Measurements from ENCODE around the gene NEK9.
"Not testable (repeated sequence)": the region's sequence is repeated elsewhere in the genome, so short reads cannot be mapped to it uniquely, and the experiment has no call there.

The NEK9 gene

DNA sequence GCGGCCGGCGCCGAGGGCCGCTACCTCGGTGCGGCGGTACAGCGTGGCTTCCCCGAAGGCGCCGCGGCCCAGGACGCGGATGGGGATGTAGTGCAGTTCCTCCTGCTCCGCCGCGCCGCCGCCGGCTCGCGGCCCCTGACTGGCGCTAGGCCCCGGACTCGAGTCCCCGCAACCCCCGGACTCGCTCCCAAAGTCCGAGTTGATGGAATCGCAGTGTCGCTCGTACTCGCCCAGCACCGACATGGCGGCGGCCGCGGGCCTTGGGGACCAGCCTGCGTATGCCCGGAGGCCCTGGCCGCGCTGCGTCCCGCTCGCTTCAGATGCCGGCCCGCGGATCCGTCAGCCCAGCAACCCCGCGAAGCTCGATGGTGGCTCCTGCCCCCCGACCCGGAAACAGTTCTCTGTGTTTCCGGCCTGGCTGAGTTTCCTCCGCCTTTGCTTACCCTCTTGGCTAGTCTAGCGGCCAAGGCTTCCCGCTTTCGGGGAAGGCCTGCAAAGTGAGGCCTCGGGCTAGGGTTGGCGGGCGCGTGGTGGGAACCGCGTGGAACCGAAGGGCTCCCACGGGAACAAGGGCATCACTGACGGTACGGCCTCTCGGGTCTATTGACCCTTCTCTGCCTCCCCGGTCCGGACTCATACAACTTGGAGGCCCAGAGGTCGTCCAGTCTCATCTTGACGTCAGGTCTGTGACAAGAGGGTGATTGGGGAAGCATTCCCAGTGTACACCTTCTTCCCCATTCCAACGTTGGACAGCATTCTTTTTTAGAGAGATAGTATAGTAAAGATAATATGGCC is at the start of gene NEK9:
Gene NEK9 (minus strand): TSS at position 370 of the 795 bp plus-strand sequence. CDS start 127 bp downstream, at position 243.
- peak; percentile 92 for DNase-seq

DNA sequence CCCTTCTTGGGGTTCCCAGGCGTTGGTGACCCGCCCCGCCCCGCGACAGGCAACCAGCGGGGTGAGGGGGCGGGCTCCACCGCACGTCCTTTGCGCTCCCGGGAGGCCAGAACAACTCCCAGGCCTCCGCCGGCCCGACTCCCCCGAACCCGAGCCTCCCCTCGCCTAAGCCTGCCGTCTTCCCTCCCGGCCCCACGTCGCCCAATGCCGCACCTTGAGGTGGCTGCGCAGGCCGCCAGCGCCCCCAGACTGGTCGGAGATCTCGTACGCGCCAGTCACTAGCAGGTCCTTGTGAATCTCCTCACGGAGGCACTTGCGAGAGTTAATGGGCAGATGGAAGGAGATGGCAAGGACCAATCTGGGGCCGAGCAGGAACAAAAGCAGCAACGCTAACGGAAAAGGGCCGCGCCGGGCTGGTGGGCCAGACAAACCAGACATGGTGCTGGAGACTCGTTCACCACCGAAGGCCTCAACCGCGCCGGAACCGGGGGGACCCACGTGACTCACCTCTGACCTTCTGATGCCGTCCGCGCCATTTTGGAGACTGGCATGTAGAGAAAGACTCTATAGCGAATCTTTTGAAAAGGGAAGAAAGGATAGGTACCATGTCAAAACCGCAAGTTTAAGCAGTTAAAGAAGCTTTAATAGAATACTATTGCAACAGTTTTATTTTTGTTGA is 49.4 kb upstream of the NEK9 start, which contains the start of gene TMED10:
Gene TMED10 (minus strand): TSS at position 471 of the 679 bp plus-strand sequence. CDS start 33 bp downstream, at position 438.
- DNase-seq, result peak; percentile 91

DNA sequence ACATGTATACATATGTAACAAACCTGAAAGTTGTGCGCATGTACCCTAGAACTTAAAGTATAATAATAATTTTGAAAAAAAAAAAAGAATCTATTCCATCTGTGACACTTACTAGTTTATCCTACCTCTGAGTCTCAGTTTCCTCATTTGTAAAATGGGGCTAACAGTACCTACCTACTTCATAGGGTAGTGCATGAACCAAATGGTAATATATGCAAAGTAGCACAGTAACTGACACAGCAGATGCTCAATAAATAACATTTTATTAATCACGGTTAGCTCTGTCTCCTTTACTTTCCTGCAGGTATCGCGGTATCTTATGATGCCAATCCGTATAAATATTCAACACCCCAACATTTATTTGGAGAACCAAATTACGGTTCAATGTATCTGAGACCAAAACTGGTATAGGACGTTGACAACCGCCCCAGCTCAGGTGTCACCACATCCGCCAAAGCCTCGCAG is 48.9 kb upstream of the NEK9 start:
- DNase-seq, result no peak

DNA sequence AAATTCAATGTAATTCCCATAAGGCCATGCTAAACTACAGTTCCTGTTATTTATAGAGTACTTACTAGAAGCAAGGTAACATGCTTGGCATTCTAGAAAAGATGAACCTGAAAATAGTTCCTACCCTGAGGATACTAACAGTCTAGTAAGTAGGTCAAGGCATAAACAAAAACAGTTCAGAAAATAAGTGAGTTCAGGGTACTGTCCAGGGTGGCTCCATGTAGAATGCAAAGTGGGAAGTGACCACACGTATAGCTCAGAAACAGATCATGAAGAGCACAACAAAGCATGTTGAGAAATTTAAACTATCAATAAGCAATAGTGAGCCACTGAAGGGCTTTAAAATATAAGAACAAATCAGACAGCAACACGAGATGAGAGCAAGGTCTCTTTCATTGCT is 47.2 kb upstream of the NEK9 start:
- no peak for DNase-seq

DNA sequence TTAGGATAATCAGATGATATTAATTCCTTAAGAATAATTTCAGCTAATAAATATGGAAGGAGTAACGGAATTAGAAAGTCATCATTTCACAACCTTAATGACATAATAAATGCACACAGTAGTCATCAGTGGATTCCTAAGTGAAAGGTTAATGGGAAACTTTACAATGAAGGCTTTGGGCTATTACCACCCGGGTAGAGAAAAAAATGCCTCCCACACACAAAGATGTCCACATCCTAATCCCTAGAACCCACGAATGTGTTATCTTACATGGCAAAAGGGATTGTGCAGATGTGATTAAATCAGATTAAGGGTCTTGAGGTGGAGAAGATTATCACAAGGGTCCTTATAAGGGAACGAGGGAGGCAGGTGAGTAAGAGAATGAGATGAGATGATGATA is 43.9 kb upstream of the NEK9 start:
- DNase-seq, result no peak

DNA sequence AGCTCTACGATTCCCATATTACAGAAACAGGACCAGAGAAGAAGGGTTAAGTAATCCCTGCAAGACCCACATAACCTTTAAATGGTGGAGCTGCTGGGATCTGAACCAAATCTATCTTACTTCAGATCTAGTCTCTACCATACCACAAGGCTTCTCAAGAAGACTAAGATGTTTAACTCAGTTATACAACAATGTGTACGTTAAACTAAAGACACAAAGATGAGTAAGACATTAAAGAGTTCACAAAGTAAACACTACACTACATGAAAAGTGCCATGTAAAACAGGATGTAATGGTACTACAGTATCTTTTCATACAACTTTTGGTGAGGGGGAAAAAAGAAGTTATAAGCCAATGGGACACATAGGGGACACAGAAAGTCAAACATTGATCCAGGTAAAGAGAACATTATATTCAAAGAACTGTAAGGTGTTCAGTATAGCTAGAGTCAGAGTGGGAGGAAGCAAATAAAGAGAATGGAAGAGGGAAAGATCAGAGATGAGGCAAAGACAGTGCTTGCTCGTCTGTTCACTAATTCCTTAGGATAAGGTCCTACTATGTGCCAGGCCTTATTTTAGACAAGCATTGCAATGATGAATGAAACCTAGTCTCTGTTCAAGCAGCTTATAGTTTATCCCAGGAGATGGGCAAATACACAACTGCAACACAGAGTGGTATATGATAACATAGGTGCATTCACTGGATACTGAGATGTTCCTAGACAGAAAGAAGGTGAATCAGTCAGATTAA is 41.9 kb upstream of the NEK9 start:
- no peak for DNase-seq

DNA sequence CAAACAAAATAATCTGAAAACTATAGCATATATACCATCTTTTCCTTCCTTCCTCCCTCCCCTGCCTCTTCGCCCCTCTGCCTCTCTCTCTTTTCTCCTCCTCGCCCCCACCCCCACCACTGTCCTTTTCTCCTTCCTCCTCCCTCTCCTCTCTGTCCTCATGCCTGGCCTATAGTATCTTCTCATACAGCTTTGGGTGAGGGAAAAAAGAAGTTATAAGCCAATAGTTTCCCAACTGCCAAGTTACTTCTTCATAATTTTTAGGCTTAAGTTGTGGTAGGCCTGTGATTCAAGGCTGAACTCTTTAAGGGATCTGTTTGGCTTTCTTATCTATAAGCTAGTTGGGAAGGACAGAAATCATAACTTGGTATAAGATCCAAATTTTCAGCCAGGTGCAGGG is 40.5 kb upstream of the NEK9 start:
- DNase-seq, result no peak

DNA sequence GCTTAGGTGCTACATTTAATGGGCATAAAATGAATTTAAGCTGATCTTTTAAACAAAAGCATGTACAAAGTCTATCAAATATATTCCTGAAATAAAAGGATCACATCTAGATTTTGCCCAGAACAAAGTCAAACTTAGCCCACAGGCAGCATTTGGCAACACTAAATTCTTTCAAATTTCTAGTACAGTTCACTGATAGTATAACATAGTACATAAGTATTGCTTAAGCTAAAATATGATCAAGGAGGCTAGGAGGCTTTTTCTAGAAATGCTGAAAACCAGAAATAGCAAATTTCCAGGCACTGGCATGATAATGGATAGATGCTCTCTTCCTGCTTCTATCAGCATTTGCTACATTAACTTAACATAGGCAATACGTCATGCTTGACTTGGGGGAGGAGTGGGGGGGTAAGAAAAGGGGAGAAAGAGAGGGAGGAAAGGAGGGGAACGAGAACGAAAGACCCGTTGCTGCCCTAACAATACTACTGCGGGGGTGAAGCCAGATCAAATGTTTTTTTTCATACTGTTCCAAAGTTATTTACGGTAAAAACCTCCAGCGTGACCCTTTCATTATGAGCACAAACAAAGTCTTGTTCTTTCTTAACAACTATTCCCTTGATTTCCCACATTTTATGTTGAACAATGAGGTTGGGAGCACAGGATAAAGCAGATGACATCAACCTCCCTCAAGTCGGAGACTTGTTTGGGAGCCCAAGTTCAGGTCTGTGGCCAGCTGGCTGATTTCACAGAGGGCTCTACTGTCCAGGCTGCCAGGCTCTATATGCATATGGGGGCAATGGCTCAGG is 38.9 kb upstream of the NEK9 start:
- DNase-seq, result no peak

DNA sequence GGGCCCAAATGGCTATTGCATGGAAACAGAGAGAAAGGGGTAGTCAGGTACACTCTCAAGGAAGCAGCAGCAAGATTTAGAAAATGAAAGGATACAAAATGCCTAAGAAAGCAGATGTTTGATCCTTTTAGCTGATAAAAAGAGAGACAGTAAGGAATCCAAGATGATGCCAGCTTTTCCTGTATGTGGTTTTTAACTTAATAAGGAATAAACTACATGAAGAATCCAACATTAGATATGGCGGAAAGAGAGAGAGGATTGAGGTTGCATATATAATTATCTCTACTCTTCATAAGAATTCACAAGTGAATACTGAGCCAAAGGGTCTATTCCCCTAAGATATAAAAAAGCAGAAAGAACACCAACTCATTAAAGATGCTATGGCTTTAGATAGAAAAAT is 38.0 kb upstream of the NEK9 start:
- no peak for DNase-seq

DNA sequence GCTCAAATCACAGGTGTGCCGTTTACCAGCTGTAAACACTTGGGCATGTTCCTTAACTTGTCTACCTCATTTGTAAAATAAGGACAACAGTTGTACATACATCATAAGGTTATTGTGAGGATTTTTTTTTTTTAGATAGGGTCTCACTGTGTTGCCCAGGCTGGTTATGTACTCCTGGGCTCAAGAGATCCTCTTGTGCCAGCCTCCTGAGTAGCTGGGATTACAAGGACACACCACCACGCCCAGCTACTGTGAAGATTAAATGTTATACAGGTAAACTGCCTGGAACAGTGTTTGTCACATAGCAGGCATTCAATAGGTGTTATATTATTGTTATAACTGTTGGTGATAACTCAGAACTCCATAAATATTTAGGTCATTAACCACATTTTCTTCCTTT is 36.8 kb upstream of the NEK9 start:
- DNase-seq, result no peak

DNA sequence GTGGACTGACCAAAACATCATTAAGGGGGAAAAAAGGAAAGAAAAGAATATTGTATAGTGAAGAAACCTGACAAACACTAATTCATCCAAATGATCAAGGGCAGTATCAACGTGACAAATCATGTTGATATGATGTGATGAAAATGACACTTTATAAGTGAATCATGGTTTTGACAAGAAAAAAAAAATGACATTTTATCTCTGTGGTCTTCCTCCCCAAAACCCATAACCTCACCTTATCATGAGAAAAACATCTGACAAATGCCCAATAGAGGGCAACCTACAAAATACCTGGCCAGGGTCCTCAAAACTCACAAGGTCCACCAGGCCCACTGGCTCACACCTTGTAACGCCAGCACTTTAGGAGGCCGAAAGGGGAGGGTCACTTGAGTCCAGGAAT is 35.8 kb upstream of the NEK9 start:
- DNase-seq, result no peak

DNA sequence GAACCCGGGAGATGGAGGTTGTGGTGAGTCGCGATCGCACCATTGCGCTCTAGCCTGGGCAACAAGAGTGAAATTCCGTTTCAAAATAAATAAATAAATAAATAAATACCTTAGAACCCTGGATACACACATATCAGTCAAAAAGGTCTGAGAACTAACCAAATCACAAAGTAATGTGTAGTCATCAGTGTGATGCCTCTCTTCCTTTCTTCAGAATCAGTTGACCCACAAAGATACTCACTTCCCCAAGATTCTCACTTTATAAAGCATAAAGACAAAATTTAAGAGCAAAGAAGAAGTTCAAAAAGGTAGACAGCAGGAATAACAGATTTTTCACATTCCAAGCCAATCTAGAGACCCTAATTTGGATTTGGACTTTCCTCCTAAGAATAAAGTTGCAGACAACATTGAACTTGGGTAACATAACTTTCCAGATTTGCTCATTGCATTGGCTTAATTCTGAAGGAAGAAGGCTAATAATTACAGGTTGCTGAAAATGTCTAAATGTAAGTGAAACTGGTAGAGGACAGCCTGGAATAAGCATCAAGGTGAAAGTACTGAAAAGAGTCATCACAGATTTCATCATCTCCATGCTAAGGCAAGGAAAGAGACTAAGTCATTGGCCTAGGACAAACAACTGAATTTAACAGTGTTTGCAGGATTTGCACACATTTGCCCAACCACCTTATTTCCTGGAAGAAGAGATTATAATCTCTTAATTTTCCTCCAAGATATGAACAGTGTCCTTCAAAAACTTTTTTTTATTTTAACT is 32.2 kb upstream of the NEK9 start:
- no peak for DNase-seq

DNA sequence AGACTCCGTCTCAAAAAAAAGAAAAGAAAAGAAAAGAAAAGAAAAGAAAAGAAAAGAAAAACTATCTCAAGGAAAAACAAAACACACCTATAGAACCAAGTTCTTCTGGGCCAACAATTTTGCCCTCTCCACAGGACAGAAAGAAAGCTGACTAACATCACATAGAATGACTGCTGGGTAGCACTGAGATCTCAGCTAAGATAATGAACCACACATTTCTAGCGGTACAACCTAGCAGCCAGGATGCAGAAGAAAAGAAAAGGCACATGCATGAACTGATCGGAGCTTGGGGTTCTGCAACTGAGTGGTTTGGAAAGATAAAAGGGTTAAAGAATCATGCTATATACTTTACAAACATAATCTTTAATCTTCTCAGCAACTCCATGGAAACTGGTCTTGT is 30.1 kb upstream of the NEK9 start:
- DNase-seq, result no peak

DNA sequence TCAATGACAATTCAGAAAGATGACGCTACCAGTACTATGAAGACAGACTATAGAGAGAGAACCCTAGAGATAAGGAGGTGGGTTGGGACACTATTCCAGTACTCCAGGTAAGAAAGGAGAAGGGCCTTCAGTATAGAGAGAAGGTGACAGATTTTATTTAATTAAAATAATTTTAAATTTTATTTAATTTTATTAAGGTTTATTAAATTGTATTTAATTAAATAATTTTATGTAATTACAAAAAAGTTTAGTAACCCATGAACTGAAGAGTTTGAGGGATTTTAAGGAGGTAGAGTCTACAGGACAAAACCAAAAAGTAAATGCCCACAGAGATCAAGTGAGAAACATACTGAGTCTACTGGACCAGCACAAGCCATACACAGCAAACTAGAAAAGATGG is 29.3 kb upstream of the NEK9 start:
- DNase-seq, result no peak

DNA sequence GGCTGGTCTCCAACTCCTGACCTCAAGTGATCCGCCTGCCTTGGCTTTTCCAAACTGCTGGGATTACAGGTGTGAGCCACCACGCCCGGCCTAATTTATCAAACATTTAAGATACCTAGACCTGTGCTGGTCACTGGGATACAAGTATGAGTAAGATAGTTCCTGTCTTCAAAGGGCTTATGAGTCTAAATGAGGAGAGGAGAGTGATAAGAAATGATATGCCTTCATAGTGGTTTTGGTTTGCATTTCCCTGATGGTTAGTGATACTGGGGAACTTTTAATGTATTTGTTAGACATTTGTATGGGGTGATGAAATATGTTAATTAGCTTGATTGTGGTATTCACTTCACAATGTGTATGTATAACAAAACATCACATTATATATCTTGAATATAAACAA is 28.3 kb upstream of the NEK9 start:
- DNase-seq, result no peak

DNA sequence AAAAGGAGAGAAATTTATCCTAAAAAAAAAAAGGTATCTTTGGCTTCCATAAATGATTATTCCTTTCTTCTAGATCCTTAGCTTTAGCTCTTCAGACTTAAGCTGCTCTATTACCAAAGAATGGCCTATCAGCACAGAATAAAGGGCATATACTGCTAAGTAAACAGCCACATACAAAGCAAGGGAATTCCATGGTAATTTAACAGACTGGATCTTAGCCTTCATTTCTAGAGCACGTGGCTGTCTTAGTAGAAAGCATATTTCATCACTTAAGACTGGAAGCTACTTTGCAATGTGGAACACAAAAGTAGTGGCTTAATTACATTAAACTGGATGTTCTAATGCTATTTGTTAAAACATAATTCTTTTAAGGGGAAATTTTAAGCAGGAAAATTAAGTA is 26.4 kb upstream of the NEK9 start:
- no peak for DNase-seq

DNA sequence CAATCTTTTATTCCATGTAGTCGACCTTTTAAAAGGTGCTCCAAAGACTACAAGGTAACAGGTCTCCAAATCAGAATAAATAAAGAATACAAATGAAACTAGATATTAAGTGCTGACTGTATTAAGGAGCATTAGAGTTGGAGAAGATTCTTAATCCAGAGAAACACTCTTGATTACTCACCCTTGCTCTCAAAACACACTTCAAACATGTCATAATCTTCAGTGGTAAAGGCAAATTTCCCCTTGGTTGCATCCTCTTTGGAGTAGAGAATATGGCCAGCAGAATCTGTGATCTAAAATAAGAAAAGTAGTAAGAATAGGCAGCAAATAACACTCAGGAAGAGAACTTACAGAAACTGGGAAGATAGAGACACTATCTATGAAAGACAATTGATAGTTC is 25.0 kb upstream of the NEK9 start:
- DNase-seq, result no peak

DNA sequence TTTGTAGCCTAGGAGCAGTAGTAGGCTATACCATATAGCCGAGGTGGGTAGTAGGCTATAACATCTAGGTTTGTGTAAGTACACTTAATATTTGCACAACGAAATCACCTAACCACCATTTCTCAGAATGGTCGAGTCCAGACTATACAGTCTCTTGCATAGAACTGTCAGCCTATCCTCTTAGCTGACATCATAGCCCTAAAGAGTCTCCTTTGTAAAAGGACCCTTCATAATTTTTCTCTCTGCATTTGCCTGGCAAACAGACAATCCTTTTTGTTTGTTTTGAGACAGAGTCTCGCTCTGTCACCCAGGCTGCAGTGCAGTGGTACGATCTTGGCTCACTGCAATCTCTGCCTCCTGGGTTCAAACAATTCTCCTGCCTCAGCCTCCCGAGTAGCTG is 23.8 kb upstream of the NEK9 start:
- not testable (repeated sequence) for DNase-seq

DNA sequence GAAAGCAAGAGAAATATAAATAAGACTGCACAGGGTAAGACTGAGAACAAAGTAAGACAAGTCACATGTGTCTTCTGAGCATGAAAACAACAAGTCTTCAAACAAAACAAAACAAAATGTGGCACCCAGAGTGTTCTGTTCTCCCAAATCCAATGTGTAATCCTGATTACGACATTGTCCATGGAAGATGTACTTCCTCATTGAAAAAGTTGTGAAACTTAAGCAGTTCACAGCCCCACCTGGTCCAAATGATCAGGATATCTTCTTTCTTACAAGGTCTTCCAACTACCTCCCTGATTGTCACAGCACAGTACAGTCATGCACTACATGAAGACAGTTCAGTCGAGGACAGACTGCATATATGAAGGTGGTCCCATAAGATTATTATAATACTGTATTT is 23.3 kb upstream of the NEK9 start:
- DNase-seq, result no peak

DNA sequence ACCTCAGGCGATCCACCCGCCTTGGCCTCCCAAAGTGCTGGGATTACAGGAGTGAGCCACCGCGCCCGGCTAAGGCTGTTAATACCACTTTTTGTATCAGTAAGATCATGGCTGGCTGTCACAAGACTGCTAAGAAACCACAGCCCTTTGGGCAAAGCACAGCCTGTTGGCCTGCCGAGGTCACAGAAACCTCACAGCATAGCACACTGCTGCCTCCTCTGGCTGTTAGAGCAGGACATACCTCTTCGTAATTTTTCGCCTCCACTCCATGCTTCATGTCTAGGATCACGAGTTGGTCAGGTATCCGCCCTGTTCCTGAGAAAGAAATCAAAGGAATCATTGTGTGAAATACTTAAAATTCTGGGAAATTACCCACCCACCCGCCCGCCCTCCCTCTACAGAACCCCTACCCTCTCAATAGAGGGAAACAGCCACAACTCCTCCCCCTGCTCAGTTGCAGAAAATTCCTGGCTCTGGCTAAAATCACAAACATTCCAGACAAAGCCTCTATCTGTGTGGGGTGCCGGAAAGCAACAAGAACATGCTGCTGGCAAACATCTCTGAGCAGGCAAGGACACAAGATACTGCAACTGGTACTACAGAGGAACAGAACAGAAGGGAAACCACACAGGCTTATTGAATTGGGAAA is 20.7 kb upstream of the NEK9 start:
- DNase-seq, result no peak

DNA sequence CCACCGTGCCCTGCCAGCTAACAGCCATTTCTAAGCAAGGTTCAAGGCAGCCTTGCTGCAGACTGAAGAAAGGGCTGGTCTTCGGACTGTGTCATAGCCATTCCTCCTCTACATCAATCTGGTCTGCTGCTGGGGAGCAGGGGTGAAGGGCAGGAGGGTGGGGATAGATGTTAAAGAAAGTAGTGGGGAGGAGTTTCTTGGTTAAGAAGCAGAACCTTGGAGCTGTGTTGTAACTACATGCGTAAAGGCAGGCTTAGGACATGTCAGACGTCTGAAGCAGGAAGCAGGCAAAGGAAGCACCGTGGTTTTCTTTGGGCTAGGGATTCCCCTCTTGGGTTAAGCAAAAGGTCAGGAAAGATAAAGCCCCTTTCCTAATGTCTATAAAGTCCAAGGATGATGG is 18.1 kb upstream of the NEK9 start:
- no peak for DNase-seq

Measured in activated CD4-positive, CD25-positive, alpha-beta regulatory T cell treated with anti-CD3 and anti-CD28 coated beads, Interleukin-2, amount 50 U/mL, for 72 hours (primary cell).